ENCODE results near the gene ITGB5. TPM values are rescaled to one million over a fixed set of nuclear protein-coding genes. Genes with fewer than 3 reads are reported as not detected.

ITGB5 gene
- total RNA-seq, 1 experiment from 2014 or later, result 77.8 TPM

DNA sequence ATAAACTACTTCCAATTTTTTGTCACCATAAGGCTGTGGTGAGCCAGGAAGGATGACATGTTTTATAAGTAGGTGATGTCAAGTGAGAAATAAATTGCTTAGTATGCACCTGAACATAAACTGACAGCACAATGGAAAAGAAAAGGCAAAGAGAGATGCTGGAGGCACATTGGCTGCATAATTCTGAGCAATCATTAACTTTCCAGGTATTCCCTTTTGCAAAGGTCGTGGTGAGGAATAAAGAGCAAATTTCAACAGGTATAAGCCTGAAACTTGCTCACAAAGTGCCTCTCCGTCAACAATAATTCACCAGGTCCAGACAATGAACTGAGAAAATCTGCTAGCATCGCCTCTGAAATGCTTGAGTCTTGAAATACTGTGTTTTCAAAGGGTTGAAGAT is 48.2 kb downstream of the ITGB5 start:
- H3K79me2 ChIP-seq (ENCODE audit: insufficient read depth, low read length), result no peaks in the 10 kb centered on the region

More for the DNA sequence above, 48.2 kb downstream of the ITGB5 start:
- POLR2A ChIA-PET, result no interaction called here
- Histone ChIP-seq H3K9me2 (ENCODE audit: insufficient read depth) (no peaks in the 10 kb centered on the region), H3K4me3 (replicated peaks in 1 of 2; ENCODE audit: low read depth in 1 of 2, low read length in 2 of 2) (no peak overlapping the region), H3K27ac (ENCODE audit: low read depth, low read length) (no peak overlapping the region), H3K27me3 (ENCODE audit: insufficient read depth, low read length) (no peaks in the 10 kb centered on the region), H3K9me3 (ENCODE audit: control insufficient read depth in 1 of 2, insufficient read depth in 1 of 2, low read depth in 1 of 2, low read length in 2 of 2) (no peaks in the 10 kb centered on the region), H3K9ac (ENCODE audit: low read length) (no peak overlapping the region), H3K4me1 (ENCODE audit: control insufficient read depth in 1 of 2, insufficient read depth in 2 of 2, low read length in 2 of 2) (peaks cover 44 to 51% of the 10 kb centered on the region in 2 experiments), H2AFZ (ENCODE audit: low read depth, low read length, poor library complexity, severe bottlenecking) (no peak overlapping the region), H3K4me2 (ENCODE audit: low read length) (no peak overlapping the region), H3K36me3 (ENCODE audit: control insufficient read depth in 1 of 2, insufficient read depth in 2 of 2, low read length in 2 of 2) (peaks cover 0 to 7% of the 10 kb centered on the region in 2 experiments; a peak in 1 of 4 replicates), H4K20me1 (ENCODE audit: insufficient read depth) (no peaks in the 10 kb centered on the region)
- DNase-seq (ENCODE audit: low read depth, low spot score), result no peak
- RAD21 ChIA-PET (ENCODE audit: low non-redundant PET in 1 of 2, low total read pairs in 2 of 2, uncharacterized antibody in 2 of 2, unreplicated experiment in 2 of 2), result no interaction called here
- ATAC-seq, result no peak
- intact Hi-C loops (cut with micrococcal nuclease), result no loop called here
- CTCF ChIA-PET, result no interaction called here
- BruUV-seq (replicated peaks), result no TSS peak
- no peak for TF ChIP-seq ELF1 (IDR thresholded peaks at IDR 0.05; ENCODE audit: borderline replicate concordance, low read depth)
- no peak for TF ChIP-seq ZFX (IDR thresholded peaks at IDR 0.05)
- TF ChIP-seq REST (IDR thresholded peaks at IDR 0.05; ENCODE audit: low read depth), result no peak
- no peak for TF ChIP-seq TCF7L2 (IDR thresholded peaks at IDR 0.05; ENCODE audit: borderline replicate concordance, extremely low read depth, insufficient read depth, insufficient read length)
- TF ChIP-seq POLR2AphosphoS5 (IDR thresholded peaks at IDR 0.05; ENCODE audit: low read depth, low read length), result no peak
- no peak for TF ChIP-seq EGR1 (IDR thresholded peaks at IDR 0.05; ENCODE audit: low read depth)
- no peak for TF ChIP-seq POLR2A (IDR thresholded peaks at IDR 0.05; ENCODE audit: borderline replicate concordance, extremely low read depth, insufficient read depth, insufficient read length)
